ENCODE results near the gene QPRT. TPM values are rescaled to one million over a fixed set of nuclear protein-coding genes. Genes with fewer than 3 reads are reported as not detected.
A peak's percentile ranks its signal among the peaks of the same experiment; 100 is the strongest.

The QPRT gene
- total RNA-seq, 5 donors from 2014 or later (not counting 1 experiment from before 2014, with no cell fraction given), result 1.4 to 2.5 (median 2.1) TPM

GRCh38 chr16:29641561-29641960 is 37.4 kb upstream of the QPRT start:
- WGBS (ENCODE audit: insufficient coverage), result 29% methylated on average over 1 of the region's 3 CpGs
- Mint-ChIP-seq H3K36me3 (no peaks in the 10 kb centered on the region), H3K27me3 (no peaks in the 10 kb centered on the region), H3K4me3 (peak overlapping the region in 1 of 3 donors; percentile 75), H3K9me3 (no peaks in the 10 kb centered on the region), H3K27ac (peak overlapping the region; percentile 34 to 65), H3K4me1 (peaks cover 22 to 33% (median 30%) of the 10 kb centered on the region in 3 donors)
- H3K27me3 ChIP-seq (replicated peaks in 1 of 2; ENCODE audit: control insufficient read depth in 2 of 2, extremely low read depth in 1 of 2, insufficient read depth in 2 of 2, low read length in 1 of 2), result no peaks in the 10 kb centered on the region
- no peaks in the 10 kb centered on the region for H3K9me3 ChIP-seq
- DNase-seq (peak in 2 of 35 experiments; percentile 6 to 56), ATAC-seq (replicated peaks in 1 of 4) (peak; percentile 33 to 72 (median 50))
- peak overlapping the region; percentile 23 for H3K27ac ChIP-seq (ENCODE audit: low read length)
- ChIA-PET POLR2A (interaction anchor here (0.6 to 0.7 kb wide), 2 partner anchors 16 to 1055 kb away, joined by 11 to 14 read pairs; no protein-coding TSS in a partner anchor), CTCF (interaction anchor here in 1 of 2 donors (0.5 to 0.6 kb wide), 2 partner anchors 41 to 386 kb away, joined by 3 read pairs; no protein-coding TSS in a partner anchor)
- no peak overlapping the region for H3K4me3 ChIP-seq (ENCODE audit: control insufficient read depth in 1 of 2, extremely low read depth in 1 of 2, low read length in 1 of 2)
- H3K4me1 ChIP-seq (ENCODE audit: control insufficient read depth in 1 of 2, extremely low read depth in 1 of 2, insufficient read depth in 2 of 2, low read length in 2 of 2), result peaks cover 6 to 19% of the 10 kb centered on the region in 2 experiments
- no peaks in the 10 kb centered on the region for H3K36me3 ChIP-seq (ENCODE audit: control insufficient read depth in 2 of 2, extremely low read depth in 1 of 2, insufficient read depth in 1 of 2, low read length in 1 of 2)

- Mint-ChIP-seq H3K27ac (no peak overlapping the region), H3K27me3 (no peaks in the 10 kb centered on the region), H3K9me3 (no peaks in the 10 kb centered on the region), H3K4me1 (peaks cover 22 to 33% (median 30%) of the 10 kb centered on the region in 3 donors), H3K36me3 (no peaks in the 10 kb centered on the region), H3K4me3 (no peak overlapping the region)
- Histone ChIP-seq H3K36me3 (ENCODE audit: control insufficient read depth in 2 of 2, extremely low read depth in 1 of 2, insufficient read depth in 1 of 2, low read length in 1 of 2) (no peaks in the 10 kb centered on the region), H3K4me1 (ENCODE audit: control insufficient read depth in 1 of 2, extremely low read depth in 1 of 2, insufficient read depth in 2 of 2, low read length in 2 of 2) (peaks cover 6 to 17% of the 10 kb centered on the region in 2 experiments), H3K27ac (ENCODE audit: low read length) (no peak overlapping the region), H3K27me3 (replicated peaks in 1 of 2; ENCODE audit: control insufficient read depth in 2 of 2, extremely low read depth in 1 of 2, insufficient read depth in 2 of 2, low read length in 1 of 2) (no peaks in the 10 kb centered on the region), H3K9me3 (no peaks in the 10 kb centered on the region), H3K4me3 (ENCODE audit: control insufficient read depth in 1 of 2, extremely low read depth in 1 of 2, low read length in 1 of 2) (no peak overlapping the region)
- WGBS (ENCODE audit: insufficient coverage), result 97% methylated on average over 6 of the region's 7 CpGs
- ATAC-seq (replicated peaks in 1 of 4) (no peak), DNase-seq (no peak)
- POLR2A ChIA-PET, result no interaction called here
- CTCF ChIA-PET, result interaction anchor here in 1 of 2 donors (0.6 to 1.1 kb wide), 2 partner anchors 19 to 412 kb away, joined by 3 read pairs; no protein-coding TSS in a partner anchor
Measured at GRCh38 chr16:29643596-29643995, 35.4 kb upstream of the QPRT start.

DNA sequence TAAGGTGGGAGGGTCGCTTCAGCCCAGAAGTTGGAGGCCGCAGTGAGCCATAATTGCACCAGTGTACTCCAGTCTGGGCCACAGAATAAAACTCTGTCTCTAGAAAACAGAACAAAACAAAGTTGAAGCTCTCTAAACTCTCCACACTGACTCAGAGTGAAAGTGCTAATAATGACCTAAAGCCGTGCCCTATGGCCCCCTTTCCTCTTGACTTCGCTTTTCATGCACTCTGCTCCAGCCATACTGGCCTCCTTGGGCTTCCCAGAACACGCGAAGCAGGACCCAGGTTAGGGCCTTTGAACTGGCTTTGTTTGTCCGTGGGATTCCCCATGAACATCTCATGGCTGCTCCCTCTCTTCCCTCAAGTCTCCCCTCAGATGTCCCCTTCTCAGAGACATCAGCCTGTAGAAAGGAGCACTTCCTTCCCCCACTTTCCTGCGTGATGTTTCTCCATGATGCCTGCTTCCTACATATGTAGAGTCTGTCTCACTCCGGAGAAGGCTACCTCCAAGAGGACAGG is 34.6 kb upstream of the QPRT start:
- no peak for ATAC-seq (replicated peaks in 1 of 4)
- Histone ChIP-seq H3K4me1 (ENCODE audit: control insufficient read depth in 1 of 2, extremely low read depth in 1 of 2, insufficient read depth in 2 of 2, low read length in 2 of 2) (peaks cover 6 to 17% of the 10 kb centered on the region in 2 experiments), H3K27me3 (replicated peaks in 1 of 2; ENCODE audit: control insufficient read depth in 2 of 2, extremely low read depth in 1 of 2, insufficient read depth in 2 of 2, low read length in 1 of 2) (no peaks in the 10 kb centered on the region), H3K4me3 (ENCODE audit: control insufficient read depth in 1 of 2, extremely low read depth in 1 of 2, low read length in 1 of 2) (no peak overlapping the region), H3K9me3 (no peaks in the 10 kb centered on the region), H3K36me3 (ENCODE audit: control insufficient read depth in 2 of 2, extremely low read depth in 1 of 2, insufficient read depth in 1 of 2, low read length in 1 of 2) (no peaks in the 10 kb centered on the region), H3K27ac (ENCODE audit: low read length) (no peak overlapping the region)
- Mint-ChIP-seq H3K27ac (no peak overlapping the region), H3K9me3 (no peaks in the 10 kb centered on the region), H3K4me1 (peaks cover 22 to 33% (median 30%) of the 10 kb centered on the region in 3 donors), H3K36me3 (no peaks in the 10 kb centered on the region), H3K4me3 (no peak overlapping the region), H3K27me3 (no peaks in the 10 kb centered on the region)
- ChIA-PET POLR2A (no interaction called here), CTCF (interaction anchor here (0.6 to 0.8 kb wide), 2 partner anchors 33 to 815 kb away, joined by 4 read pairs; no protein-coding TSS in a partner anchor)
- no peak for DNase-seq
- 75% methylated on average over 6 of the region's 9 CpGs for WGBS (ENCODE audit: insufficient coverage)

- no peaks in the 10 kb centered on the region for H3K9me3 ChIP-seq
- peaks cover 0 to 2% of the 10 kb centered on the region in 2 experiments for H3K27me3 ChIP-seq (replicated peaks in 1 of 2; ENCODE audit: control insufficient read depth in 2 of 2, extremely low read depth in 1 of 2, insufficient read depth in 2 of 2, low read length in 1 of 2)
- Mint-ChIP-seq H3K27ac (no peak overlapping the region), H3K27me3 (no peaks in the 10 kb centered on the region), H3K36me3 (no peaks in the 10 kb centered on the region), H3K9me3 (no peaks in the 10 kb centered on the region), H3K4me1 (peaks cover 26 to 40% (median 35%) of the 10 kb centered on the region in 3 donors), H3K4me3 (no peak overlapping the region)
- no peaks in the 10 kb centered on the region for H3K36me3 ChIP-seq (ENCODE audit: control insufficient read depth in 2 of 2, extremely low read depth in 1 of 2, insufficient read depth in 1 of 2, low read length in 1 of 2)
- ChIA-PET POLR2A (interaction anchor here in 1 of 2 donors (0.6 kb wide), 1 partner anchor 251 kb away, joined by 5 read pairs; no protein-coding TSS in a partner anchor), CTCF (no interaction called here)
- peaks cover 6 to 17% of the 10 kb centered on the region in 2 experiments for H3K4me1 ChIP-seq (ENCODE audit: control insufficient read depth in 1 of 2, extremely low read depth in 1 of 2, insufficient read depth in 2 of 2, low read length in 2 of 2)
- H3K27ac ChIP-seq (ENCODE audit: low read length), result no peak overlapping the region
- DNase-seq (no peak), ATAC-seq (replicated peaks in 1 of 4) (no peak)
- 50% methylated on average over 1 of the region's 4 CpGs for WGBS (ENCODE audit: insufficient coverage)
- no peak overlapping the region for H3K4me3 ChIP-seq (ENCODE audit: control insufficient read depth in 1 of 2, extremely low read depth in 1 of 2, low read length in 1 of 2)
Measured at GRCh38 chr16:29644973-29645693, 33.8 kb upstream of the QPRT start.

- ATAC-seq (replicated peaks in 1 of 4), result no peak
- Histone ChIP-seq H3K4me3 (ENCODE audit: control insufficient read depth in 1 of 2, extremely low read depth in 1 of 2, low read length in 1 of 2) (no peak overlapping the region), H3K9me3 (no peaks in the 10 kb centered on the region), H3K27me3 (replicated peaks in 1 of 2; ENCODE audit: control insufficient read depth in 2 of 2, extremely low read depth in 1 of 2, insufficient read depth in 2 of 2, low read length in 1 of 2) (peaks cover 0 to 2% of the 10 kb centered on the region in 2 experiments), H3K27ac (ENCODE audit: low read length) (no peak overlapping the region), H3K4me1 (ENCODE audit: control insufficient read depth in 1 of 2, extremely low read depth in 1 of 2, insufficient read depth in 2 of 2, low read length in 2 of 2) (peaks cover 6 to 12% of the 10 kb centered on the region in 2 experiments), H3K36me3 (ENCODE audit: control insufficient read depth in 2 of 2, extremely low read depth in 1 of 2, insufficient read depth in 1 of 2, low read length in 1 of 2) (no peaks in the 10 kb centered on the region)
- WGBS (ENCODE audit: insufficient coverage), result 66% methylated on average over 3 of the region's 4 CpGs
- H3K9me3 Mint-ChIP-seq, result no peaks in the 10 kb centered on the region
- no peak overlapping the region for H3K4me3 Mint-ChIP-seq
- POLR2A ChIA-PET, result no interaction called here
- no peak for DNase-seq
- no peaks in the 10 kb centered on the region for H3K36me3 Mint-ChIP-seq
- peak overlapping the region in 1 of 2 donors; percentile 49 for H3K27ac Mint-ChIP-seq
- H3K27me3 Mint-ChIP-seq, result no peaks in the 10 kb centered on the region
- CTCF ChIA-PET, result no interaction called here
- H3K4me1 Mint-ChIP-seq, result peaks cover 22 to 40% (median 30%) of the 10 kb centered on the region in 3 donors
Measured at GRCh38 chr16:29645694-29646187, 33.2 kb upstream of the QPRT start.

DNA sequence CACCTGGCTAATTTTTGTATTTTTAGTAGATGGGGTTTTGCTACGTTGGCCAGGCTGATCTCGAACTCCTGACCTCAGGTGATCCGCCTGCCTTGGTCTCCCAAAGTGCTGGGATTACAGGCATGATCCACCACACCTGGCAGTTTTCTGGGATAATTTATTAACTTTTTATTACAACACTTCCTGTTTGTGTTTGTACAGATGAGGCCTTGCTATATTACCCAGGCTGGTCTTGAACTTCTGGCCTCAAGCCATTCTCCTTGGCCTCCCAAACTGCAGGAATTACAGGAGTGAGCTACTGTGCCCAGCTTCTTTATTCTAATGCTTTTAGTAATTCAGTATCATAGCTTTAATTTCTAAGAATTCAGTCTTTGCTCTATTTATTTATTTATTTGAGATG is 32.0 kb upstream of the QPRT start:
- H3K9me3 Mint-ChIP-seq, result no peaks in the 10 kb centered on the region
- H3K4me1 Mint-ChIP-seq, result peaks cover 10 to 28% (median 19%) of the 10 kb centered on the region in 3 donors
- POLR2A ChIA-PET, result interaction anchor here in 1 of 2 donors (0.6 to 0.7 kb wide), 2 partner anchors 148 to 631 kb away, joined by 3 to 7 read pairs; no protein-coding TSS in a partner anchor
- H3K27me3 ChIP-seq (replicated peaks in 1 of 2; ENCODE audit: control insufficient read depth in 2 of 2, extremely low read depth in 1 of 2, insufficient read depth in 2 of 2, low read length in 1 of 2), result peaks cover 0 to 2% of the 10 kb centered on the region in 2 experiments
- H3K27ac Mint-ChIP-seq, result no peak overlapping the region
- H3K36me3 Mint-ChIP-seq, result no peaks in the 10 kb centered on the region
- no peak overlapping the region for H3K27ac ChIP-seq (ENCODE audit: low read length)
- ATAC-seq (replicated peaks in 1 of 4) (no peak), DNase-seq (no peak)
- H3K4me3 Mint-ChIP-seq, result no peak overlapping the region
- CTCF ChIA-PET, result no interaction called here
- no peaks in the 10 kb centered on the region for H3K36me3 ChIP-seq (ENCODE audit: control insufficient read depth in 2 of 2, extremely low read depth in 1 of 2, insufficient read depth in 1 of 2, low read length in 1 of 2)
- no peaks in the 10 kb centered on the region for H3K9me3 ChIP-seq
- no peaks in the 10 kb centered on the region for H3K27me3 Mint-ChIP-seq
- no peaks in the 10 kb centered on the region for H3K4me1 ChIP-seq (ENCODE audit: control insufficient read depth in 1 of 2, extremely low read depth in 1 of 2, insufficient read depth in 2 of 2, low read length in 2 of 2)
- H3K4me3 ChIP-seq (ENCODE audit: control insufficient read depth in 1 of 2, extremely low read depth in 1 of 2, low read length in 1 of 2), result no peak overlapping the region
- WGBS (ENCODE audit: insufficient coverage), result no CpG with 5 or more reads among the region's 3 CpGs

All from T-cell (primary cell).